Heart left ventricle (tissue), 13 donors: Measurements from ENCODE around the gene KIF1C.

Experiments
- CTCF ChIP-seq, 12 donors: fragments of 200-600 bp; sonication (generic) in 4 of 12; IDR thresholded peaks; one replicate each; pipeline versions ENCODE4 v1.5.0 to v1.8.0; 2018 to 2022; ENCODE audit warnings: antibody characterized with exemption in 12 of 12, mild to moderate bottlenecking in 5 of 12
- POLR2A ChIP-seq, 2 donors: fragments of 450-650 bp; IDR thresholded peaks; one replicate each; pipeline ENCODE4 v1.6.1; 2017; ENCODE audit warnings: antibody characterized with exemption in 2 of 2, mild to moderate bottlenecking in 2 of 2, moderate library complexity in 2 of 2
- donor health status: ischemic (EF 13 %, LVEDD 7.1; RV severe dilation, severe dysfunction).
- donor health status: DM: no; HTN: yes; CAD: no.
- donor health status: DM: no; HTN: no; CAD: no.
- donor health status: ischemic (EF 25% LVEDD 6.9; RV normal size, moderate dysfunction).
- donor health status: ischemic (EF 25% LVEDD 5.7; RV mildly dilated, moderate dysfunction).
- donor health status: ischemic (EF 35%, LVEDD 5.7; RV mildly dilated, moderate dysfunction).
- donor health status: nonischemic (EF 11% LVEDD 7.7; RV severe dilation, severe dysfunction).
- donor health status: DM: yes; HTN: yes; CAD: no.
- donor health status: PGD.
- donor health status: ischemic (EF 29% LVEDD 5.4; RV normal size, mild dysfunction).
- donor health status: nonischemic (EF 23%, LVEDD 6.1; RV moderate dilation, normal function).

- no peak for TF ChIP-seq CTCF (IDR thresholded peaks at IDR 0.05)
- no peak for TF ChIP-seq POLR2A (IDR thresholded peaks at IDR 0.05)
These were observed 67.5 kb downstream of the KIF1C start for GRCh38 chr17:5065227-5065744.
